Effector memory CD8-positive, alpha-beta T cell (primary cell): ENCODE results near the gene EGR4.
A peak's percentile ranks its signal among the peaks of the same experiment; 100 is the strongest.

Experiments
- ATAC-seq: fragments of 150-1000 bp; cut with Tn5 transposase; replicated peaks from 2 replicates; pipeline ENCODE4 v1.10.0; 2021; ENCODE audit warnings: mild to moderate bottlenecking, moderate library complexity
- DNase-seq, 3 experiments: peaks; one replicate each; pipeline ENCODE4 v3.0.0; 2021
- H3K27ac Mint-ChIP-seq, 2 donors: one replicate each; pipeline ENCODE4 v1.8.0; 2022; ENCODE audit warnings: mild to moderate bottlenecking in 2 of 2, mixed read lengths in 2 of 2, moderate library complexity in 2 of 2
- H3K27me3 Mint-ChIP-seq, 2 donors: one replicate each; pipeline ENCODE4 v1.8.0; 2022; ENCODE audit warnings: mixed read lengths in 2 of 2
- H3K36me3 Mint-ChIP-seq: one replicate; pipeline ENCODE4 v1.8.0; 2022; ENCODE audit warnings: mild to moderate bottlenecking, moderate library complexity, mixed read lengths; ENCODE audit not compliant: insufficient read depth
- H3K4me1 Mint-ChIP-seq, 2 donors: one replicate each; pipeline ENCODE4 v1.8.0; 2022; ENCODE audit warnings: low read depth in 2 of 2, mixed read lengths in 2 of 2
- H3K4me3 Mint-ChIP-seq, 2 donors: one replicate each; pipeline ENCODE4 v1.8.0; 2022; ENCODE audit warnings: mild to moderate bottlenecking in 2 of 2, mixed read lengths in 2 of 2, moderate library complexity in 2 of 2
- H3K9me3 Mint-ChIP-seq, 2 donors: one replicate each; pipeline ENCODE4 v1.8.0; 2022; ENCODE audit warnings: mixed read lengths in 2 of 2

Gene EGR4

GRCh38 chr2:73257021-73257420 is 36.3 kb downstream of the EGR4 start:
- H3K27me3 Mint-ChIP-seq, result no peaks in the 10 kb centered on the region
- no peaks in the 10 kb centered on the region for H3K9me3 Mint-ChIP-seq
- peaks cover 3 to 4% of the 10 kb centered on the region in 2 donors for H3K4me1 Mint-ChIP-seq
- peak overlapping the region; percentile 74 to 75 for H3K27ac Mint-ChIP-seq
- peaks cover 5% of the 10 kb centered on the region for H3K36me3 Mint-ChIP-seq
- ATAC-seq, result no peak
- no peak for DNase-seq
- no peak overlapping the region for H3K4me3 Mint-ChIP-seq

GRCh38 chr2:73256618-73256922 is 36.8 kb downstream of the EGR4 start:
- H3K9me3 Mint-ChIP-seq, result no peaks in the 10 kb centered on the region
- H3K4me1 Mint-ChIP-seq, result peaks cover 3 to 4% of the 10 kb centered on the region in 2 donors
- H3K27ac Mint-ChIP-seq, result peak overlapping the region; percentile 74 to 75
- ATAC-seq (no peak), DNase-seq (no peak)
- H3K27me3 Mint-ChIP-seq, result no peaks in the 10 kb centered on the region
- H3K4me3 Mint-ChIP-seq, result no peak overlapping the region
- H3K36me3 Mint-ChIP-seq, result peaks cover 5% of the 10 kb centered on the region

DNA sequence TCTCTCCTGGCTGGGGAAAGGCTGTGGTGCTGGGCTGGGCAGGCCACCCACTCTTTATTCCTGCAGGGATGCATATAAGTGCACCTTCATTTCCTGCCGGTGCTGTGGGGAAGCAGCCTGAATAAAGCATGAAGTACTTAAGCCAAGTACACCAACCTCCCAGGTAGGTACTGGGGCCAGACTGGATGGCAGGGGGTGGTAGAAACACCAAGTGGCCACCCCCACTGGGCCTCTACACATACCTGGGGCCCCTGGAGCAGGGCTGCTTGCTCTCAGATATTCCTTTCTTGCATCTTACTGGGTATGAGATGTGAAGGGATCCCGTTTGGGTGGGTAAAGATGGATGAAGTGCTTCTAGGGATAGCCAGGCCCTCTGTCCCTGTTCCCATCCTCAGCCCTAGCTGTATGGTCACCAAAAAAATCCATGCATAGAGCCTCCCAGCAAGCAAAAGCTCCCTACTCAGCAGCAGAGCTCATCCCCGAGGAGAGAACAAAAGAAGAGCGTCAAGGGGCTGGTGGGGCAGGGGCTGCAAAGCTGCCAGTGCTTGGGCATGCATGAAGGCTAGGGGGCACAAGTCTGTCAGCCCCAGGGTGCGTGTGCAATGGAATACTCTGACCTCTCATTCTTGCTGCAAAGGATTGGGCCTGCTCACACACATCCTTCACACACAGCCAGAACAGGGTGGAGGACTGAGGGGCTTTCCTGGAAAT is 37.3 kb downstream of the EGR4 start:
- peak overlapping the region; percentile 17 to 74 for H3K27ac Mint-ChIP-seq
- peaks cover 10% of the 10 kb centered on the region for H3K36me3 Mint-ChIP-seq
- peaks cover 3 to 4% of the 10 kb centered on the region in 2 donors for H3K4me1 Mint-ChIP-seq
- no peaks in the 10 kb centered on the region for H3K9me3 Mint-ChIP-seq
- no peak for DNase-seq
- ATAC-seq, result no peak
- no peak overlapping the region for H3K4me3 Mint-ChIP-seq
- H3K27me3 Mint-ChIP-seq, result no peaks in the 10 kb centered on the region

- ATAC-seq, result no peak
- H3K27me3 Mint-ChIP-seq, result no peaks in the 10 kb centered on the region
- H3K4me1 Mint-ChIP-seq, result peaks cover 3 to 4% of the 10 kb centered on the region in 2 donors
- H3K36me3 Mint-ChIP-seq, result peaks cover 18% of the 10 kb centered on the region
- H3K27ac Mint-ChIP-seq, result peak overlapping the region; percentile 35 to 74
- no peak for DNase-seq
- H3K4me3 Mint-ChIP-seq, result no peak overlapping the region
- no peaks in the 10 kb centered on the region for H3K9me3 Mint-ChIP-seq
Observed at GRCh38 chr2:73255007-73255644, 38.2 kb downstream of the EGR4 start.

DNA sequence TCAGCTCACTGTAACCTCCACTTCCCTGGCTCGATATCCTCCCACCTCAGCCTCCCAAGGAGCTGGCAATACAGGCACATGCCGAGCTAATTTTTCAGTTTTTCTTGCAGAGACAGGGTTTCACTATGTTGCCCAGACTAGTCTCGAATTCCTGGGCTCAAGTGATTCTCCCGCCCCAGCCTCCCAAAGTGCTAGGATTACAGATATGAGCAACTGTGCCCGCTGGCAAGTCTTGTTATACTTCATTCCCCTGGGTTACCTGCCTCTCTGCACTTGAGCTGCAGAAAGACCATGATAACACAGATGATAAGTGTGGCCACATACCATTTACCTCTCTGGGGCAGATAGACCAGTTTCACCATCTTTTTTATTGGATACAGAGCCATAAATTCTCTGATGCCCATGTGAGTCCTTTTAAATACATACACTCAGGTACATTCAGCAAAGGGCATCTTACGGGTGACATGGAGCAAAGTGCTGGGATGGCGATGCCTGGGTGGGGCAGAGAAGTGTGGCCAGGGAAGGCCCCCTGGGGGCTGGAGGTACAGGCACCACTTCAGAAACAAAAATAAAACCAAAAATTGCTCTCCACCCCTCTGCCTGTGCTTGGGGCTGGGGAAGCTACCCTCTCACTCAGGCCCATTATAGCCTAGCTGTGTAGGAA is 38.9 kb downstream of the EGR4 start:
- no peaks in the 10 kb centered on the region for H3K9me3 Mint-ChIP-seq
- DNase-seq, result no peak

DNA sequence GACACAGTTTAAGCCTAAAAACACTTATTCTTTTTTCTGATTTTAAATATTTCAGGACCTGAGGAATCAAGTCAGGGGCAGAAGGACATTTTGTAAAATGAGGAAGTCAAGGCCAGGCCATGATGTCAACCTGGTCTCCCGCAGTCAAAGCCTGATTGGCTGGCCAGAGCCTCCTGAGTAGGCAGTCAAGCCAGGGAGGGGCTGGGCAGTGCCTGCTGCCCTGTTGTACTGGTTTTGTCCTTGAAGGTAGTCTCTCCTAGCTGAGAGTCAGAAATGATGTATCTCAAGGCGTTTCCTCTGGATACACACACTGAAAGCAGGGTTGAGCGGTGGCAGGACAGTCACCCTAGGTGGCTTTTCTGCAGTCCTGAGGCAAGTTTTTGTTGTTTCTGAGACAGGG is 39.4 kb downstream of the EGR4 start:
- peaks cover 30% of the 10 kb centered on the region for H3K36me3 Mint-ChIP-seq
- H3K27me3 Mint-ChIP-seq, result no peaks in the 10 kb centered on the region
- DNase-seq (no peak), ATAC-seq (no peak)
- peak overlapping the region; percentile 44 to 63 for H3K27ac Mint-ChIP-seq
- H3K9me3 Mint-ChIP-seq, result no peaks in the 10 kb centered on the region
- peaks cover 3 to 4% of the 10 kb centered on the region in 2 donors for H3K4me1 Mint-ChIP-seq
- H3K4me3 Mint-ChIP-seq, result no peak overlapping the region

More for the DNA sequence above, 38.9 kb downstream of the EGR4 start:
- ATAC-seq, result no peak
- H3K27ac Mint-ChIP-seq, result peak overlapping the region in 1 of 2 donors; percentile 35
- peaks cover 3 to 4% of the 10 kb centered on the region in 2 donors for H3K4me1 Mint-ChIP-seq
- H3K27me3 Mint-ChIP-seq, result no peaks in the 10 kb centered on the region
- H3K36me3 Mint-ChIP-seq, result peaks cover 24% of the 10 kb centered on the region
- H3K4me3 Mint-ChIP-seq, result no peak overlapping the region

DNA sequence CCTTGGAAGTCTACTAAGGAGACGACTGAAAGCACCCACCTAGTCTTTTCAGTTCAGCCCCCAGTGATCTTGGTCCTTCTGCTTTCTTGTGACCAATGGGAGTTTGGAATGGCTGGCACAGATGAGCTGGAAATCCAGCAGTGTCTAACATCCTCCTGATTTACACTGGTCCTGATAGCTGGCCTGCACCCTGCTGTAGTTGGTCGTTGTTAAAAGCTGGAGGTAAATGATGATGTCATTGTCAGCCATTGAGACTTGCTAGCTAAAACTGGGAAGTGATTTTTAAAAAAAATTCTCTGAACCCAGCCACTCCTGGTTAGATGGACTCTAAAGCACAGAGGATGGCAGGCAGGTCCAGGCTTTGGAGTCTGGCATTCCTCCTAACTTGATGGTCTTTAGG is 39.9 kb downstream of the EGR4 start:
- no peaks in the 10 kb centered on the region for H3K27me3 Mint-ChIP-seq
- DNase-seq (no peak), ATAC-seq (no peak)
- H3K9me3 Mint-ChIP-seq, result no peaks in the 10 kb centered on the region
- peak overlapping the region; percentile 44 to 63 for H3K27ac Mint-ChIP-seq
- H3K4me3 Mint-ChIP-seq, result no peak overlapping the region
- peaks cover 35% of the 10 kb centered on the region for H3K36me3 Mint-ChIP-seq
- peaks cover 3 to 4% of the 10 kb centered on the region in 2 donors for H3K4me1 Mint-ChIP-seq

DNA sequence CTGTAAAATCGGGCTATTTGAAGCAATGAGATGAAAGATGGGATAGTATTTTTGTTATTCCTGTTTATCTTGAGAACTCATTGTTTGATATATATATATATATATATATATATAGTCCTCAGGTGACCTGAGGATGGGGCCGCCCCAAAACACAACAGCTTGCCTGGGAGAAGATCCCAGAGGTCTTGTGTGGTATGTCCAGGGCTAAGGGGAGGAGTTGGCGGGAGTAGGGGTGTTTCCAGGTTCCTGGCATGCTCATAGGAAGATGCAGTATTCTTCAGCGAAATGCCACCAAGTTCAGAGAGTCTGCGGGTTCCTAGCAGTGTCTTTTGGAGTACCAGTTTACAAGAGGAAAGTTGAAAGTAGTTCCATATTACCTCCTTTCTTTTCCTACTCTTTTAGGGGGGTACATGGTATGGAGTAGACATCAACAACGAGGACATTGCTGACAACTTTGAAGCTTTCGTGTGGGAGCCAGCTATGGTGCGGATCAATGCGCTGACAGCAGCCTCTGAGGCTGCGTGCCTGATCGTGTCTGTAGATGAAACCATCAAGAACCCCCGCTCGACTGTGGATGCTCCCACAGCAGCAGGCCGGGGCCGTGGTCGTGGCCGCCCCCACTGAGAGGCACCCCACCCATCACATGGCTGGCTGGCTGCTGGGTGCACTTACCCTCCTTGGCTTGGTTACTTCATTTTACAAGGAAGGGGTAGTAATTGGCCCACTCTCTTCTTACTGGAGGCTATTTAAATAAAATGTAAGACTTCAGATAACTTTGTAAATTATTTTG is 40.9 kb downstream of the EGR4 start:
- Mint-ChIP-seq H3K27me3 (no peaks in the 10 kb centered on the region), H3K4me3 (no peak overlapping the region), H3K27ac (no peak overlapping the region), H3K4me1 (peaks cover 1 to 4% of the 10 kb centered on the region in 2 donors), H3K36me3 (peaks cover 45% of the 10 kb centered on the region), H3K9me3 (no peaks in the 10 kb centered on the region)
- no peak for ATAC-seq
- DNase-seq, result no peak

- peaks cover 0 to 9% of the 10 kb centered on the region in 2 donors for H3K4me1 Mint-ChIP-seq
- H3K27ac Mint-ChIP-seq, result no peak overlapping the region
- H3K36me3 Mint-ChIP-seq, result peaks cover 57% of the 10 kb centered on the region
- no peak for ATAC-seq
- no peak for DNase-seq
- H3K27me3 Mint-ChIP-seq, result no peaks in the 10 kb centered on the region
- no peak overlapping the region for H3K4me3 Mint-ChIP-seq
- no peaks in the 10 kb centered on the region for H3K9me3 Mint-ChIP-seq
Observed at GRCh38 chr2:73250872-73251846, 42.2 kb downstream of the EGR4 start.

GRCh38 chr2:73249636-73250035 is 43.7 kb downstream of the EGR4 start:
- Mint-ChIP-seq H3K36me3 (peaks cover 63% of the 10 kb centered on the region), H3K4me1 (peaks cover 0 to 14% of the 10 kb centered on the region in 2 donors)
- ATAC-seq, result no peak

DNA sequence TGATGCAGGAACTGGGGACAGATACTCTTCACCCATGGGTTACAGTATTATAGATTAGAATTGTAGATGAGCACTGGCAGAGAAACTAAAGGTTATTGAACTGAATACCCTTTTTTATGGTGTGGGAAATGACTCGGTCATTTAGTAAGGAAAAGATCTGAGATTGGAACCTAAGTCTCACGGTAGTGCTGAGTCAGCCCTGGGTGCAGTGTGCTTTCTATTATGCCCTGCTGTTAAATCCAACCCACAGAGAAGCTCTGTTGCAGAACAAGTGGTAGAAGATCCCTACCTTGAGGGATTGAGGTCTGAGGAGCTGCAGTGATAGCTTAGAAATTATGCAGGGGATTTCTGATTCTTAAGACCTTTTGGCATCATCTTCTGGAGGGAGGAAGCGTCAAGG is 46.5 kb downstream of the EGR4 start:
- DNase-seq (no peak), ATAC-seq (no peak)
- H3K36me3 Mint-ChIP-seq, result peaks cover 79% of the 10 kb centered on the region
- peaks cover 2 to 18% of the 10 kb centered on the region in 2 donors for H3K4me1 Mint-ChIP-seq
- H3K9me3 Mint-ChIP-seq, result no peaks in the 10 kb centered on the region
- H3K27me3 Mint-ChIP-seq, result no peaks in the 10 kb centered on the region
- no peak overlapping the region for H3K27ac Mint-ChIP-seq
- H3K4me3 Mint-ChIP-seq, result no peak overlapping the region

More at GRCh38 chr2:73249636-73250035, 43.7 kb downstream of the EGR4 start:
- no peaks in the 10 kb centered on the region for H3K27me3 Mint-ChIP-seq
- no peak overlapping the region for H3K4me3 Mint-ChIP-seq
- no peaks in the 10 kb centered on the region for H3K9me3 Mint-ChIP-seq
- H3K27ac Mint-ChIP-seq, result peak overlapping the region in 1 of 2 donors; percentile 13
- no peak for DNase-seq

DNA sequence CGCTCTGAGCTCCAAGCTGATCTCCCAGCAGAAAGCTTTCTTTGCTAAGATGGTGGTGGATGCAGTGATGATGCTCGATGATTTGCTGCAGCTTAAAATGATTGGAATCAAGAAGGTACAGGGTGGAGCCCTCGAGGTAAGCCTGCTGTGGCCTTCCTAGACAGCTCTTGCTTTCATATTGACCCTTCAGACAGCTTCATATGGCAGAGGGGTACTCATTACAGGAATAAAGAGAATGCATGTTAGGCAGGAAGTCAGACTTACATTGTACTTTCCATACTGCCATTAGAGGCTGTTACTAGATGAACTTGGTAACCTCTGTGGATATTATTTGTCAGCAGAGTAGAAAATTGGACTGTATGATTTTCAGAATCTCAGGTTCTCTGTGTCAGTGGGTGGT is 48.8 kb downstream of the EGR4 start:
- DNase-seq (no peak), ATAC-seq (no peak)
- Mint-ChIP-seq H3K27me3 (no peaks in the 10 kb centered on the region), H3K27ac (no peak overlapping the region), H3K9me3 (no peaks in the 10 kb centered on the region), H3K36me3 (peaks cover 80% of the 10 kb centered on the region), H3K4me3 (no peak overlapping the region), H3K4me1 (peaks cover 4 to 21% of the 10 kb centered on the region in 2 donors)
